DMS114 treated with DMSO at 0.1 percent for 48 hours (cell line): ENCODE data around the gene BAK1.

ENCODE experiments used
- DNase-seq: peaks from one replicate; lab custom pipeline; 2025; ENCODE audit not compliant: unreplicated experiment; lab: John Stamatoyannopoulos, UW

The BAK1 gene

DNA sequence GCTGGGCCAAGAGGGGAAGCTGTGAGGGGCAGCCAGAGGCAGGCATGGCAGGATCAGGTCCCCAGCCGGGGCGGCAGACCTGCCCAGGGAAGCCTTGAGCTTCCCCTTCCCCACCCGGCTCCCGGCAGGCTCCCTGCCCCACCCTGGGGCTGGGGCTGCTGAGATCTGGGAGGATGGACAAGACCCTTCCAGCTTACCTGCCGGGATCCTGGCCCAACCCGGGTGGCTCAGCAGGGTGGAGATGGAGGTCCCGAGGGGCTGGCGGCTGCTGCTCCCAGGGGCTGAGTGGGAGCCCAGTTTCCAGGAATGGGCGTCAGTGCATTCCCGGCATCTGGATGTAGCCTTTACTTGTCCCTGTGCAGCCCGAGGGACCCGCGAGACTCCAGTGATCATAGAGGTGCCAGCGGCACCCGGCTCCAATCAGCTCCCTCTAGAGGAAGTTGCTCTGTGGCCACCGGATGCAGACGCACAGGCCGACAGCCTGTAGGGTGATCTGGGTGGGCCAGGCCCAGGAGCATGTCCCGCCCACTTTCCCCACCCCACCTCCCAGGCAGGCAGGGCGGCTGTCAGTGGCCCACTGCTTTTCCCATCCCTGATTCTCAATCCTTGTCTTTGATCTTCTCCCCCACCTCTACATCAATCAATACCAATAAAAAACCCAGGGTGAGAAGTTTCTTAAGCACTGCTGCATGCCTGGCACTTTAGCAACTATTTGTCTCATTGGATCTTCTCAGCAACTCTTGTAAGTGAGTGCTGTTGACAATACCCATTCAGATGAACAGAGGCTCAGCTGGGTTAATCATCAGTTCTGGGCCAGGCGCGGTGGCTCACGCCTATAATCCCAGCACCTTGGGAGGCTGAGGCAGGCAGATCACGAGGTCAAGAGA is at the start of gene BAK1:
TSS of gene BAK1 (minus strand) at position 449 of the 887 bp plus-strand sequence. CDS start 2,672 bp downstream, outside the sequence.
- DNase-seq = peak; percentile 90

DNA sequence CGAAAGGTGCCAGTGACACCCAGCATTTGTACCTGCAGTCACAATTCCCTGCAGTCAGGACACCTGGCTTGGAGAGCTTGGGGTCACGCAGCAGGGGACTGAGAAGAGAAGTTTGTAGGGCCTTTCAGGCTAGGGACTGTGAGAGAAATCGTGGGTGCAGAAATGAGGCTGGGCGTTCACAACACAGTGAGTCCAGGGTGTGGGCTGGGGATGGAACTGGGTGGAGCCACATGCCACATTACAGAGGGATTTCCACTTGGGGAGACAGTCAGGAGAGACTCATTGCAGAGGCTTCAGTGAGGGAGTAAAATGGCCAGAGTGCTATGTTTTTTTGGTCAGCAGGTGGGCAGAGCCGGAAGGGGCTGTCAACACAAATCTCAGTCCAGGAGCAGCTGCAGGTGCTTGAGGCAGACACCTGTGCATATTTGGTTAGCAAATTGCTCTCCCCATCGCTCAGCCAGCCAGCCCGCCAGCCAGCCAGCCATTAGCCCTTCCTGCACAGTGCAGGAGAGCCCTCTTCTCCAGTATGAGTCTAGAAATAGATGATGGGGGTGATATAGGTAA is 48.4 kb upstream of the BAK1 start:
- no peak for DNase-seq

DNA sequence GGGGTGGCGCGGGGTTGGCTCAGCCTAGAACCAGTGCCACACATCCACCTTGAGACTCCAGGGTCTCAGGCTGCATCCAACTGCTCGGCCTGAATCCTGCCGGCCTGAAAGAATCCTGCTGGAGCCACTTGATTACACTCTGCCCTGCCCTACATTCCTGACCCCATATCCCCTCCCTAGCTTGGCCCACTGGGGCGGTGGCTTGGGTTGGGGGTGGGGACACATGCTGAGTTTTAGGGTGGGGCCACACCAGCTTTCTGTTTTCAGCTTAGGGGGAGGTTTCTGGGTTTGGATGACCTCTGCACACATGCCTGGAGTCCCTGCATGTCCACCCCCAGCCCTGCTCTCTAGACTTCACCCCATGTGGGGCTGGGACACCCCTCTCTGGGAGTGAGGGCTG is 47.8 kb upstream of the BAK1 start:
- DNase-seq = no peak

DNA sequence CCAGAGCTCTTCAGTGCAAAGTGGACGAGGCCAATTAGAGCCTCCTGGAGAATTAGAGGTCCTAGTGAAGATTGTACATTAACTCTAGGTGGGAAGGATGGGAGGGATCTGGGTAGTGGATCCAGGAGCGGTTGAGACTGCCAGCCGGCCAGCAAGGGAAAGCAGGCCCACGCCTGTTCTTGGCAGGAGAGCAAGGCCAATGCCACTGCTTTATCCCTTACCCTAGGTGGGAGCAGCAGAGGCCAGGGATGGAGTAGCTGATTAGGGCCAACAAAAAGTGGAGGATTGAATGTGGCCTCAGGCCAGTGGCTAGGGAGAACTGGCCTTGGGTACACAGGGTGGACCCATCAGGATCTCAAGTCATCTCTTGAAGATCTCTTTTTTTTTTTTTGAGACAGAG is 44.8 kb upstream of the BAK1 start:
- DNase-seq = no peak

DNA sequence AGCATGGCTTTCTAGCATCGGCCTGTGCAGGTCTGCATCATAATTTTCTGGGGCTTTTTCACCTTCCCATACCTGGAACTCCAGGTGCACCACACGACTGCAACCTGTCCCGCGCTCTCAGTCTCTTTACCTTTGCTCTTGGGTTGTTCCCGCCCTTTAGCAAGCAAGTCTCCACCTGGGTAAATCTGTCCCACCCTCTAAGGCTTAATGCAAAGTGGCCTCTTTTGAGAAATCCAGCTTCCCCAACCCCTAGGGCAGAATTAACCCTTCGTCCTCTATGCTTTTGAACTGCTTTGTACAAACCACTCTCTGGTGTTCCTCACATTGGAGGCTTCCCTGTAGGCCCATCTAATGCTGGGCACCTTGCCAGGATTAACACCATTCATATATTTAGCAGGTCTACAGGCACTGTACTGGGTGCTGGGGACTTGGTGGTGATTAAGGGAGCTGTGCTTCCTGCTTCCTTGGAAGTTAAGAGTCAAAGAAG is 43.9 kb upstream of the BAK1 start:
- no peak for DNase-seq

DNA sequence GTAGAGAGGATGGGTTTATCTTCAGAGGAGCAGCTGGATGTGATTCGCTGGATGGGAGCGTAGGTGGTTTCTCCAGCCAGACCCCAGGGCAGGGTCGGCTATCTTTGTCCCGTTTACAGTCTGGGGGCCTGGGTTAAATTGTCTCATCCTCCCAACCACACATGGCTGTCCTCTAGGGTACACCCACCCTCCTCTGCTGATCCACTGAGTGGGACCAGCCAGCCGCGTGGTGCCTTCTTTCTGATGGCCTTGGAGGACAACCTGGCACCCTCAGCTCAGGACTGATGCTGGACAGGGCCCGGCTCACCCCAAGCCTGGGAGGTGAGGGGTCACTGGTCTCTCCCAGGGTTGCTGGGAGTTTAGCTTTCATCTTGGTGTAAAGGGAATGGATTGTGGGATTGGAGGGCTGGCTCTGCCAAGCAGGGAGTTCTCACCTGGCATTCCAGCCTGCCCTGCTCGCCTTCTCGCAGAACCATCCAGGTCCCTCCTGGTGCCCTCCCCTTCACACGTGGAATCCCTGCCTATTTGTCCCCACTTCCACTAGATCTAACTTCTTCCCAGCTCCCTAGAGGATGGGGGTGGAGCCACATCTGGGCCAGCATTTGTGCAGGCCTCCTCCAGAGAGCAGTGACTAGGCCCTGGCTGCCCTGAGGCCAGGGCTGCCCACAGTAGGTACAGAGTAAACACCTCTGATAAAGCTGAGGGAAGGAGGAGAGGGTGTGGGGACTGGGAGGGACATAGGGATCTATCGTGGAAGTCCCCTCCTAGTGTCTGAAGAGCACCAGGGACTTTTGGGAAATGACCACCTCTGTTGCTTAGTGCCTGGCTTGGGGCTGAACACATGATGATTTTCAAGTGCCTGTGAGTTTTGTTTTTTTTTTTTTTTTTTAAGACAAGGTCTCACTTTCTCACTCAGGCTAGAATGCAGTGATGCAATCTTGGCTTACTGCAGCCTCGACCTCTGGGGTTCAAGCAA is 42.7 kb upstream of the BAK1 start:
- no peak for DNase-seq

DNA sequence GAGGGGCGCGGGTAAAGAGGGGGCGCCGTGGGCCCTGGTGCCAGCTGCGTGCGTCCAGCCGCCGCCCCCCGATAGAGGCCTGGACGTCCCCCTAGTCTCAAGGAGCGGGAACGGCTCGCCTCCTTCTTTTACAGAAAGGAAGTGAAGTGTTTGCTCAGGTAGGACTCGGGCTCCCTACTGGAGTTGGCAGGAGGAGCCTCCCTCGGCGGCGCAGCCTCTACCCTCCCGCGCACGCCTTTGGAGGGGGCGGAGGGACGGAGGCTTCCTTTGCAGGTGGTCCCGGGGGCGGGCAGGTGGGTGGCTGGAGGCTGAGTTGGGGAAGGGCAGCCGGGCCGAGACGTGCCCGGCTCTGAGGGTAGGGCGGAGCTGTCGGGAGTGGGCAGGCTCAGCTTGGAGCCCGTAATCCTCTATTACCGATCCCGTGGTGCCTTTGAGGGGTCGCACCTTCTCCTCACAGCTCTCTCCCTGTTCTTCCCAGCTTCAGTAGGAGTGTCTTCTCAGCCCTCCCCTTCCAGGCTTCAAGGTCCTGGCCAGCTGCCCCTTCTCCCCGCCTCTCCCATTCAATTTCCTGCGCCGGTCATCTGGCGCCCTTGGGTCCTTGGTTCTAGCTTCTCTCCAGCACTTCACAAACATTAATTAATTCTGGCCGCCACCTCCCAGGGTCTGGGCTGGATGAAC is 41.8 kb upstream of the BAK1 start:
- no peak for DNase-seq

DNA sequence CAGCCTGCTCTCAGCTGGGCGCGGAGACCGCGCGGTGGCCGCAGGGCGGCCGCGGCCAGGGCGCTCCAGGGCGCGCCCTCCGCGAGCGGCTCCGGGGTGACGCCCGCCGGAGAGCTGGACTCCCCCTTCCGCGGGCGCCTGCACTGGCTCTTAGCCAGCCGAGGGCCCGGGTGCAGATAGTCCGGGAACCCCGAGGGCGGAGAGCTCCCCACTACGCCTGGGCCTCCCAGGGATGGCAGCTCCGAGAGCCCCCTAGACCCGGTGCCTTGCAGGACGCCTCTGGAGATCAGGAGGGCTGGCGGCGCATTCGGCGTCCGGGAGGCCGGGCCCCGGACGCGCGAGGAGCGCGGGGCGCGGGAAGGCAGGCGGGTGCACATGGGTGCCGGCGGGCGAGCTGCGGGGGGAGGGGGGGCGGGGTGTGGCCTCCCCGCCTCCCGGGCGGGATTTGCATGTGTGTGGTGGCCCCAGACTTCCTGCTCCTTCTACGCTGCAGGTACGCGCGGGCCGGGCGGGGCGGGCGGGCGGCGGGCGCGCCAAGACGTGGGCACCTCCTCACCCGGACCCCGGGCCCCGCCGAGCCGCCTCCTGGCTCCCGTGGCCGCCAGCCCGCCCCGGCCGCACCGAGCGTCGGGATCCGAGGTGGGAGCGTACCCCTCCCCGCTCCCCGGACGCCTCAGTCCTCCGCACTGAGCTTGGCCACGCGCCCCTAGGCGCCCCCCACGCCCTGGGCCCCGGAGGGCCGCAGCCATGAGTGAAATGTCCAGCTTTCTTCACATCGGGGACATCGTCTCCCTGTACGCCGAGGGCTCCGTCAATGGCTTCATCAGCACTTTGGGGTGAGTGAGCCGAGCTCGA is 41.0 kb upstream of the BAK1 start, which contains the start of gene ITPR3:
TSS of gene ITPR3 (plus strand) at position 467 of the 855 bp plus-strand sequence. CDS start at position 748, 281 bp downstream.
- no peak for DNase-seq

DNA sequence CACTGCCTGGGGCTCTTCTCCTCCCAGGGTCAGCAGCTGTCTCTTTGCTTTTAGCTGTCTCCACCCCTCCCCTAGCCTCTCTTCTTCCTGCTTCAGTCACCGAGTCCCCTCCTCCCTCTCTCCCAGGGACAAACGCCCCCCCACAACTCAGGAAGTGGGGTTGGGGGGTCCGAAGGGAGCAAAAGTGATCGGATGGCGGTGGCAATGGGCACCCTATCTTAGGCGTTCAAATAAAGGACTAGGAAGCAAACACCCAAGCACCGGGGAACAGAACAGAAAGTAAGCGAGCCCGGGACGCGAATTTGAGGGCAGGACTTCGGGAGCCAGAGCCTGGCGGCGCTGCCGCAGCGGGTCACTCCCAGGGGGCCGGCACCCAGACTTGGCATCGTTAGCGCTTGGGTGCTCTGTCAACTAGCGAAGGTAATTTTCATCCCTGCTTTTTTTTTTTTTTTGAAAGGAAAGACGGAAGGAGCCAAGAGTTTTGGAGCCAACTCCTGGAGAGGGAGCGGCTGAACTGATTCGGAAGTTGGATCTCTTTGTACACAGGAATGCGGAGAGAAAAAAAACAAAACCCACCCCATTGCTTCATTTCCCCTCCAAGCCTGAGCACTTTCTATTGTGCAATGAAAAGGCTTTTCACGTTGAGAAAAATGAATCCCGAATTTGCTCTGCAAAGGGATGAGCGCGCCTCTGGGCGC is 40.2 kb upstream of the BAK1 start:
- DNase-seq = no peak

DNA sequence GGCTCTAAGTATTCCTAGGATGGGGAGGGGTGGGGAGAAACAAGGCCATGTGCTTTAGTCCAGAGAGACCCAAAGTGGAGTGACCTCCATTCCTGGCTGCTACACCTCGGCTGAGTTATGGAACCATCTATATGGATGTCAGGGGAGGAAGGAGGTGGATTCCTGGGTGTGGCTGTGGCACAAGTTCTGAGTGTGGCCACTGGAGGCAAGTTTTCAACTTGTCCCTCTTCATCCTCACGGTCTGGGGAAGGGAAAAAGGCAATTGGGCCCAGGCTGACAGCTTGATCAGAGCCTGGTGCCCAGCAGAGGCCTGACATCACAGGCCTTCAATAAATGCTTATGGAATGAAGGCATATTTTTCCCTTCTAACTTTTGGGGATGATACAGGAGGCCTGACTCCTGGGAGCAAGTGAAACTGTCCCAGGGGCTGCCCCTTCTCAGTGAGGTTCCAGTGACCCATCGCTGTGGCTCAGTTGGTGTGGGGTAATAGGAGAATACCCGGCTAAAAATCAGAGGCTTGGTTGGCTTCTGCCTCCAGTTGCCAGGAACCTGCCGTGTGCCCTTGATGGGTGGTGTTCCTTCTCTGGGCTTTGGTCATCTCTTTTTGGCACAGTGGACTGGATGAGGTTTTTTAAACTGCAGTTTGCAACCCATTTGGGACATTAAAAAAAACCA is 39.2 kb upstream of the BAK1 start:
- DNase-seq = no peak

DNA sequence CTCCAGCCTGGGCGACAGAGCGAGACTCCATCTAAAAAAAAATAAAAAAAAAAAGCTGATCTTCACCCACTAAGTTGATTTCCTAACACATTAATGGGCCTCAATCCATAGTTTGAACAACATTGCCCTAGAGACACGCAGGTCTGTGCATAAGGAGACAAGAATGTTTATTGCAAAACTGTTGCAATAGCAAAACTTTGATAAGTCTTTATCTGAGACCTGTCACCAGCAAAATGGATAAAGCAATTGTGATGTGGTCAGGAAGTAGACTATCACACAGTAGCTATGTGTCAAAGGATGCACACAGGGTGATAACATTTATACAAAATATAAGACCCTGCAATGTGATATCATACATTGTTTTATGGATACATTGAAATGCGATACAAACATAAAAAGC is 36.8 kb upstream of the BAK1 start:
- DNase-seq = no peak

DNA sequence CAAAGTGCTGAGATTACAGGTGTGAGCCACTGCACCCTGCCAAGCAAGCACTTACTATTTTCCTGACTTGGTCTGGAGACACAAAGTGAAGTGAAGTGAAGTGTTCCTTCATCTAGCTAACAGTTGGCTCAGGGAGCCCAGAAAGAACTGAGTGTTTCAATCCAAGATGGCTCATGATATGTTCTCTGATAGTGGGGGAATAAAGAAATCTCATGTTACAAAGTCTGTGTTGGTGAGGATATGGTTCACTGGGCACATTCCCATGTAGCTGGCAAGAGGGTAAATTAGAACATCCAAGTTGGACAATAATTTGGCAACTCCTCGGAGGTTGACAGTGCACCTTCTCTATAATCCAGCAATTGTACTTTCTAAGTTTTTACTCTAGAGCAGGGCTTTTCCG is 36.0 kb upstream of the BAK1 start:
- DNase-seq = no peak

DNA sequence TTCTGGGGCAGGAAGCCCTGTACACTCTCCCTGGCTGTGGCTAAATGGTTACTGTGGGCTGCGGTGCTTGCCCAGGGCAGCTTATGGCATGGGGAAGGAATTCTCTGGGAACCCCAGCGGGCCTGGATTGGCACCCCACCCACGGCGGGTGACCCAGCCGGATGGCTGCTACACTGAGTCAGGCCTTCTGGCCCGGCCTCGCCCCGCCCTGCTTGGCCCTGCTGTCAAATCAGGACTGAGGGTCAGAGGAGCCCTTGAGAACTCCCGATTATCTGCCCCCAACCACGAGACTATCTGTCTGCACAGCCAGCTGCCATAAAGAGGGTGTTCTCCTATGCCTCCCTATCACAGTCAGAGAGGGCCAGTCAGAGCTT is 33.7 kb upstream of the BAK1 start:
- no peak for DNase-seq

DNA sequence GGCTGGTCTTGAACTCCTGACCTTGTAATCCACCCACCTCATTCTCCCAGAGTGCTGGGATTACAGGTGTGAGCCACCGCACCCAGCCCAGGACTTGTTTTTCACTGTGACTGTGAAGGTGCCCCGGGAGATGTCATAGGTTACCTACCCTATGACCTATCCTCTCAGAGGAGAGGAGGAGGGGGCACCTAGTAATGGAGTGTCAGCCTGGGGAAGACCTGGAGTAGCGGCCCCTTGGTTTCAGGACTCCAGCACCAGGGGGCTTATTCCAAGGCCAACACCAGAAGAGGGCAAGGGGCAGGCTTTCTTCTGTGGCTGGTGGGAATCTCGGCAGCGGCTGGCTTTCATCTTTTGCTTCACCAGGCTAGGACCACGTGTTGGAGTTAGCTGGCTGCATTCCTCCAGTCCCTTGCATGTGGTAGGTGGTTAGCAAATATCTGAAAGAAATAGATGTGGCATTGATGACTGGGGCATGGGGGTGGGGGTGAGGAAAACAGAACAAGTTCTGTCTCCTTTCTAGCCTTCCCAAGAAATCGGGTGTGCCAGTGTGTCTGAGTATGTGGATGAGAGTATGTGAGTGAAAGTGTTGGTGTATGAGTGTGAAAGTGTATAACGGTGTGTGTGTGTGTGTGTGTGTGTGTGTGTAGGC is 33.2 kb upstream of the BAK1 start:
- DNase-seq = no peak

DNA sequence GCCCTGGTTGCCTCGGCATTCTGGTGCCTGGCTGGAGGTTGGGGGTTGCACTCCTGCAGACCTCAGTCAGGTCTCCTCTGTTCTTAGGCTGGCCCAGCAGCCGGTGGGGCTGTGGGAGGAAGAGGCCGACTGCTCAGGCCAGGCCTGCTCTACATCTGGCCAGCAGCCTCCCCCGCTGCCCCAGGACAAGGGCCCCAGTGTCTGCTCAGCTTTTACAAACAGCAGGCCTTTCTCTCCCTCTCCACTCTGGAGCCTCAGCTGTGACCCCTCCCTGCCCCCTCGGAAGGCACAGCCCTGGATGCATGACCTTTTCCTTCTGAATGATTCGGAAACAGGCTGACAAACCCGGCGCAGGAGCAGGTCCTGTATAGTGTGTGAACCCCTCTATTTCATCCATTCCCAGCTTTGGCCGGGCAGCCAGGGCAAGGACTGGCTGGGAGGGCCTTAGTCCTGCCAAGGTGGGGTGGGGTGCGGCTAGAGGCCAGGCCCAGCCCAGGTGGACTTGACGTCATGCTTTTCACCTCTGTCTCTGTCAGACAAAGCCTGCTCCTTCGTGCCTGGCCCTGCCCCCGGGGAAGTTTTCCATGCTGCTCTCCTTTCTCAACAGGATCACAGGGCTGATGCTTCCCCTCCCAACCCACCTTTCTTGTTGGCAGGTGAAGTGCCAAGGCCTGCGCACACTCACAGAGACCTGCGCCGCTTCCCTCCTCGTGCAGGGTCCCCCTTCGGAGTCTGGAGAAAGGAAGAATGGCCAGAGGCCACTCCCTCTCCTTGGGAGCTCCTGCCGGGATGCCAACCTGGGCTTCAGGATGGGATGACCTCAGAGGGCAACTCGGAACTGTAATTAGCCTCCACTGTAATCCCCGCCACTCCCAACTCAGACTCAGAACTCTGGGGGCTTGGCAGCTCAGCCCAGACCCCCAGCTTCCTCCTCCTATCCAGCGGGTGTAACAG is 31.0 kb upstream of the BAK1 start:
- no peak for DNase-seq

DNA sequence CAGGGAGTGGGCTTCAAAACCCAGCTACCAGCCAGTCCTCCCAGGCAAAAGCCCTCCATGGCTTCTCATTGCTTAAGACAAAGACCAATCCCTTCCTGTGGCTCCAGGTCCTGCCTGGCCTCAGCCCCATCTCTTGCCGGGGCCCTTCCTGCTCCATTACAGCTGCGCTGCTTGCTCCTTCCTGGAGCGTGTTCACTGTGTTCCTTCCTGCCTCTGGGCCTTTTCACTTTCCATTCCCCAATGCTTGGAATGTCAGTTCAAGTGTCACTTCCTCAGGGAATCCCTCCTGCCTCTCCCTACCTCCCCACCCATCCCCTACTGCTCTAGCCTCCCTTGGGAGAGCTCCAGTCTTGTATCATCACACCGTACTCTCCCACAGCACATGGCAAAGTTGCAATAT is 30.0 kb upstream of the BAK1 start:
- DNase-seq = no peak

DNA sequence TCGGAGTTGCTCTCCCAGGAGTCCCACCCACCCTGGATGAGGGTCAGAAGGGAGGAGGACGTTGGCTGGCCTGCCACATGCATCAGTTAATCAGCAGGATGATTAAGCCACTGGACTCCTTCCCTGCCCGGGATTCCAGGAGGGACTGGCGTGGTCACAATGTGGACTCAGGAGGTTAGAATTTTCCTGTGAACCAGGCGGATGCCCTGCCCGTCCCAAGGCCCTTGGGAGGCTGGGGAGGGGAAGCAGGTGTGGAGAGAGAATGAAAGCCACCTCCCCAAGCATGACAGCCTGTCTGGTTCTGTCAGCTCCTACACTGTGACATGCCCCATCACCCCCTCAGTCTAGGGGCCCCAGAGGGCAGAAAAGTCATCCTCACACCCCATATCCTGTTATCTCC is 29.5 kb upstream of the BAK1 start:
- no peak for DNase-seq
